IPS-18a (cell line): ENCODE measurements around the gene PCDH1.

ENCODE experiments used
- H3K27ac ChIP-seq: one replicate; pipeline ENCODE4 v1.5.1; 2013; ENCODE audit warnings: low read length
- H3K27me3 ChIP-seq: one replicate; pipeline ENCODE4 v1.6.1; 2013; ENCODE audit warnings: mild to moderate bottlenecking, low read length; ENCODE audit not compliant: control insufficient read depth, insufficient read depth
- H3K36me3 ChIP-seq: one replicate; pipeline ENCODE4 v1.6.1; 2013; ENCODE audit warnings: low read depth, low read length; ENCODE audit not compliant: control insufficient read depth
- H3K4me1 ChIP-seq: one replicate; pipeline ENCODE4 v1.6.1; 2013; ENCODE audit warnings: low read depth, low read length; ENCODE audit not compliant: control insufficient read depth
- H3K4me3 ChIP-seq: one replicate; pipeline ENCODE4 v1.5.1; 2013; ENCODE audit warnings: low read length
- H3K9ac ChIP-seq: one replicate; pipeline ENCODE4 v1.6.1; 2013; ENCODE audit warnings: mild to moderate bottlenecking, low read length, moderate library complexity
- H3K9me3 ChIP-seq: one replicate; pipeline ENCODE4 v1.6.1; 2013; ENCODE audit warnings: low read depth, low read length; ENCODE audit not compliant: control insufficient read depth

PCDH1 gene

GRCh38 chr5:141914199-141914743 is 36.1 kb upstream of the PCDH1 start:
- peak overlapping the region; percentile 4 for H3K9ac ChIP-seq
- H3K27me3 ChIP-seq = peaks cover 14% of the 10 kb centered on the region
- peaks cover 15% of the 10 kb centered on the region for H3K4me1 ChIP-seq
- H3K9me3 ChIP-seq = no peaks in the 10 kb centered on the region
- no peak overlapping the region for H3K27ac ChIP-seq
- no peaks in the 10 kb centered on the region for H3K36me3 ChIP-seq
- H3K4me3 ChIP-seq = peak overlapping the region; percentile 48

DNA sequence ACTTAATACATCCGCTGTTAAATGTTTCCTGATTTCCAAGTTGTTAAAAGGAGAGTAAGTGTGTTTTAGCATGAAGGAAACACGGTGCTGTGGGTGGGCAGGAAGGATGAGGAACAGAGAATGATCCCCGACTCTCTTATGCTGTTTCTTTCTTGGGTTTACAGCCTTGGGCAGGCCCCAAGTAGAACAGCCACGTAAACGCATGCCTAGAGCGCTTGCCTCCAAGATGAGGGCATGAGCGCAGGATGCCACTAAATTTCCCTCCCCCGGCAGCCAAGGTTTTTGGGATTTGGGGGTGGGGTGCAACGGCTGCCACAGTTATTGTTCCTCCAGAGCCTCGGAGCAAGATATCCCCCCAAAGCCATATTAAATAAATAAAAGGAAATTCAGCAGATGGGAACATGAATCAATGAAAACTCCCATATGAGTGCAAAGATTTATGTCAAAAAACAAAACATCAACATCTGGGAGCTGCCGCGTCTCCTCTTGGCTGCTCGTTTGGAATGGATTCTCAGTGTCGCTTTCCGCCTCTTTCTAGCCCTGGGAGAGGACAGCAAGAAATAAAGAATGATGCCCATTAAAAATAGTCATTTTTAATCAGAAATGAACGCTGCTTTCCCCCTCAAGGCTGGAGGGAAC is 35.5 kb upstream of the PCDH1 start:
- Histone ChIP-seq H3K27ac (no peak overlapping the region), H3K36me3 (no peaks in the 10 kb centered on the region), H3K4me1 (peaks cover 15% of the 10 kb centered on the region), H3K9me3 (no peaks in the 10 kb centered on the region), H3K4me3 (peak overlapping the region; percentile 48), H3K9ac (peak overlapping the region; percentile 4), H3K27me3 (peaks cover 14% of the 10 kb centered on the region)

GRCh38 chr5:141910271-141910673 is 32.1 kb upstream of the PCDH1 start:
- no peaks in the 10 kb centered on the region for H3K36me3 ChIP-seq
- no peaks in the 10 kb centered on the region for H3K9me3 ChIP-seq
- H3K4me3 ChIP-seq = no peak overlapping the region
- H3K27ac ChIP-seq = no peak overlapping the region
- peaks cover 14% of the 10 kb centered on the region for H3K27me3 ChIP-seq
- peaks cover 8% of the 10 kb centered on the region for H3K4me1 ChIP-seq
- H3K9ac ChIP-seq = no peak overlapping the region

- Histone ChIP-seq H3K4me3 (no peak overlapping the region), H3K4me1 (peaks cover 8% of the 10 kb centered on the region), H3K36me3 (no peaks in the 10 kb centered on the region), H3K9ac (no peak overlapping the region), H3K27me3 (peaks cover 14% of the 10 kb centered on the region), H3K27ac (no peak overlapping the region), H3K9me3 (no peaks in the 10 kb centered on the region)
Observed at GRCh38 chr5:141909212-141909611, 31.0 kb upstream of the PCDH1 start.

DNA sequence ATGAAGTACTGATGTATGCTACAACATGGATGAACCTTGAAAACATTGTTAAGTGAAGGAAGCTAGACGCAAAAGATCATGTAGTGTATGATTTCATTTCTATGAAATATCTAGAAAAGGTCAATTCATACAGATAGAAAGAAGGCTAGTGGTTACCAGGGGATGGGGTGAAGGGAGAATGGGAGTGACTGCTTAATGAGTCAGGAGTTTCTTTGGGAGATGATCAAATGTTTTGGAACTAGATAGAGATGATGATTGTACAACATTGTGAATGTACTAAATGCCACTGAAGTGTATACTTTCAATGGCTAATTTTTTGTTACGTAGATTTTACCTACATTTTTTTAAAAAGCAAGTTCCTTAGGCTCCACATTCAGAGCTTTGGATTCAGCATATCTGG is 30.6 kb upstream of the PCDH1 start:
- Histone ChIP-seq H3K4me1 (peaks cover 7% of the 10 kb centered on the region), H3K27me3 (peaks cover 11% of the 10 kb centered on the region), H3K9me3 (no peaks in the 10 kb centered on the region), H3K4me3 (no peak overlapping the region), H3K36me3 (no peaks in the 10 kb centered on the region), H3K27ac (no peak overlapping the region), H3K9ac (no peak overlapping the region)

- Histone ChIP-seq H3K9me3 (no peaks in the 10 kb centered on the region), H3K4me3 (no peak overlapping the region), H3K36me3 (no peaks in the 10 kb centered on the region), H3K4me1 (no peaks in the 10 kb centered on the region), H3K27me3 (no peaks in the 10 kb centered on the region), H3K27ac (no peak overlapping the region), H3K9ac (no peak overlapping the region)
Observed at GRCh38 chr5:141906972-141907371, 28.8 kb upstream of the PCDH1 start.

DNA sequence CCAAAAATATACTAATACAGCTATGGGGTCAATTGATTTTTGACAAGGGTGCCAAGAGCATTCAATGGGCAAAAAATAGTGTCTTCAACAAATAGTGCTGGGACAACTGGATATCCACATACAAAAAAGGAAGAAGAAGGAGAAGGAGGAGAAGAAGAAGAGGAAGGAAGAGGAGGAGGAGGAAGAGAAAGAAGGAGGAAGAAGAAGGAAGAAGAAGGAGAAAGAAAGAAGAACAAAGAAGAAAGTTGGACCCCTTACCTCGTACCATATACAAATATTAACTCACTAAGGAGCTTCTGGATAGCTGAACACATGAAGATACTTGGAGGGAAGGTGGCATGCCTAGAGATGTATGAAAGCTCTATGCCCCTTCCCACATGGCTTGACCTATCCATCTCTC is 28.3 kb upstream of the PCDH1 start:
- Histone ChIP-seq H3K27me3 (no peaks in the 10 kb centered on the region), H3K4me3 (no peak overlapping the region), H3K9me3 (no peaks in the 10 kb centered on the region), H3K4me1 (no peaks in the 10 kb centered on the region), H3K9ac (no peak overlapping the region), H3K27ac (no peak overlapping the region), H3K36me3 (no peaks in the 10 kb centered on the region)

GRCh38 chr5:141904551-141904950 is 26.3 kb upstream of the PCDH1 start:
- Histone ChIP-seq H3K9me3 (no peaks in the 10 kb centered on the region), H3K36me3 (no peaks in the 10 kb centered on the region), H3K4me1 (no peaks in the 10 kb centered on the region), H3K9ac (no peak overlapping the region), H3K27me3 (no peaks in the 10 kb centered on the region), H3K27ac (no peak overlapping the region), H3K4me3 (no peak overlapping the region)

- Histone ChIP-seq H3K9me3 (no peaks in the 10 kb centered on the region), H3K4me3 (no peak overlapping the region), H3K27ac (no peak overlapping the region), H3K4me1 (no peaks in the 10 kb centered on the region), H3K9ac (no peak overlapping the region), H3K36me3 (no peaks in the 10 kb centered on the region), H3K27me3 (no peaks in the 10 kb centered on the region)
Observed at GRCh38 chr5:141903261-141903660, 25.1 kb upstream of the PCDH1 start.

DNA sequence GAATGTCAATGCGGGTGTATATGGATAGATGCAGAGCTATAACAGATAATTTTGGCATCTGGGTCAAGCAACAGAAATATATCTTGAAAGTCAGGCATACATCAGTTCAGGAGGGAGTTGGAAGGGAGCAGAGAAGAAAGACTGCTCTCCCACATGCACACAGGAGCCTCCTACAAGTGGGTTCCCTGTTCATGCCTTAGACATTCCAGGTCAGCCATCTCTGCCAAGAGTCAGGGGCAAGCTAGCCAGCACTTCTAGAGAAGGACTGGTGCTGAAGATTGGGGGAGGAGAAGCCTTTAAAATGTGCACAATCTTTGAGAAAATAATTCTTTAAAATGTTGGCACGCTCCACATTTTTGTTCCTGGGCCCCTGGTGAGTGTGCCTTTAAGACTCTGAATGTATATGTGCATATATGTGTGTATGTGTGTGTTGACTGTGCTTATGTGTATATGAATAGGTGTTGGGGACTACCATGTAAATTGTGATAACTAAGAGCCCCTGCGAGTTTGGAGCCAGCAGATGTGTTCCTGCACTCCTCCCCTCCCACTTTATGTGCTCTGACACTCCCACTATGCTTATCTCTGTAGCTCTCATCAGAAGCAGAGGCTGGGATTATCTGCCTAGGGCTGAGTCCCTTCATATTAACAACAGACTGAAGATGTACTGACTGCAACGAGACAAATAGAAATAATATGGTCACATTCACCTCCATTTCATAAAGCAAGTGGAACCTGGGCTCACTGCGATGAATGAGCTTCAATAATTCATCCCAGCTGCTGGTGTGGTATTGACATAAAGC is 24.0 kb upstream of the PCDH1 start:
- Histone ChIP-seq H3K27ac (no peak overlapping the region), H3K4me3 (no peak overlapping the region), H3K27me3 (no peaks in the 10 kb centered on the region), H3K36me3 (no peaks in the 10 kb centered on the region), H3K4me1 (no peaks in the 10 kb centered on the region), H3K9ac (no peak overlapping the region), H3K9me3 (no peaks in the 10 kb centered on the region)

GRCh38 chr5:141898448-141899049 is 20.3 kb upstream of the PCDH1 start:
- Histone ChIP-seq H3K4me1 (no peaks in the 10 kb centered on the region), H3K9me3 (no peaks in the 10 kb centered on the region), H3K9ac (no peak overlapping the region), H3K27me3 (no peaks in the 10 kb centered on the region), H3K27ac (no peak overlapping the region), H3K36me3 (no peaks in the 10 kb centered on the region), H3K4me3 (no peak overlapping the region)
